GM12878 (cell line): ENCODE measurements around the gene ADORA2B. TPM values are rescaled to one million over a fixed set of nuclear protein-coding genes. Genes with fewer than 3 reads are reported as not detected.

ENCODE experiments used
- BACH1 ChIP-seq: fragments of 450-650 bp; IDR thresholded peaks from 2 replicates; pipeline ENCODE4 v1.6.1; 2017; ENCODE audit warnings: mild to moderate bottlenecking, borderline replicate concordance
- BMI1 ChIP-seq: fragments of 450-650 bp; IDR thresholded peaks from 2 replicates; pipeline ENCODE4 v1.6.1; 2016; ENCODE audit warnings: mild to moderate bottlenecking, moderate library complexity, borderline replicate concordance
- DPF2 ChIP-seq: fragments of 450-650 bp; IDR thresholded peaks from 2 replicates; pipeline ENCODE4 v1.6.1; 2017; ENCODE audit warnings: mild to moderate bottlenecking
- EGR1 ChIP-seq, 2 experiments: IDR thresholded peaks; 1 replicate in 1 of 2; 2 replicates in 1 of 2; pipeline ENCODE4 v1.6.1; 2011 to 2012; ENCODE audit warnings: low read depth in 2 of 2, low read length in 2 of 2, borderline replicate concordance in 1 of 2, mild to moderate bottlenecking in 1 of 2, moderate library complexity in 1 of 2
- EZH2 ChIP-seq: IDR thresholded peaks from 2 replicates; pipeline ENCODE4 v1.6.1; 2012; ENCODE audit warnings: low read depth, mild to moderate bottlenecking, control low read depth, inconsistent platforms, low read length, borderline replicate concordance; ENCODE audit not compliant: control insufficient read depth
- GATAD2B ChIP-seq: fragments of 450-650 bp; conservative IDR thresholded peaks from 2 replicates; pipeline ENCODE4 v1.6.1; 2017; ENCODE audit warnings: low read depth, mild to moderate bottlenecking, moderate library complexity
- HDAC2 ChIP-seq: fragments of 200-600 bp; sonication (generic); IDR thresholded peaks from 2 replicates; pipeline ENCODE4 v1.6.1; 2017
- IKZF1 ChIP-seq: fragments of 450-650 bp; conservative IDR thresholded peaks from 2 replicates; pipeline ENCODE4 v1.6.1; 2017; ENCODE audit warnings: antibody characterized with exemption, mild to moderate bottlenecking
- KLF5 ChIP-seq: fragments of 450-650 bp; IDR thresholded peaks from 2 replicates; pipeline ENCODE4 v1.6.1; 2014; ENCODE audit warnings: mild to moderate bottlenecking; ENCODE audit not compliant: partially characterized antibody
- NBN ChIP-seq: fragments of 450-650 bp; IDR thresholded peaks from 2 replicates; pipeline ENCODE4 v1.6.1; 2016
- NR2F1 ChIP-seq: fragments of 450-650 bp; conservative IDR thresholded peaks from 2 replicates; pipeline ENCODE4 v1.6.1; 2017; ENCODE audit warnings: mild to moderate bottlenecking
- POLR2AphosphoS2 ChIP-seq: IDR thresholded peaks from 2 replicates; pipeline ENCODE4 v1.6.1; 2011; ENCODE audit warnings: low read depth, mild to moderate bottlenecking, low read length, improper control_type of control experiment, moderate library complexity
- RBBP5 ChIP-seq: fragments of 200-600 bp; sonication (generic); conservative IDR thresholded peaks from 2 replicates; pipeline ENCODE4 v1.6.1; 2016
- SIN3A ChIP-seq: IDR thresholded peaks from 2 replicates; pipeline ENCODE4 v1.6.1; 2012; ENCODE audit warnings: low read depth, low read length, improper control_type of control experiment
- SMARCA5 ChIP-seq: fragments of 450-650 bp; IDR thresholded peaks from 2 replicates; pipeline ENCODE4 v1.6.1; 2017; ENCODE audit warnings: mild to moderate bottlenecking
- SPI1 ChIP-seq: IDR thresholded peaks from 2 replicates; pipeline ENCODE4 v1.6.1; 2011; ENCODE audit warnings: low read depth, mild to moderate bottlenecking, low read length, moderate library complexity, borderline replicate concordance; ENCODE audit not compliant: insufficient read depth
- polyA plus RNA-seq, 11 experiments: library from polyadenylated mRNA; depleted of rRNA in 4 of 11; unstranded in 6 of 11; stranded (reverse) in 5 of 11; fragments of >200 nt; fragmentation: Nextera tagmentation in 4 of 11; fragmentation: Illumina TruSeq in 1 of 11; extraction: Ambion mirVana in 4 of 11; extraction: Trizol in 1 of 11; gene quantifications; 1 replicate in 1 of 11; 2 replicates in 10 of 11; pipeline versions ENCODE4 v1.2.1 to v1.2.3, GENCODE V29; 2011 to 2016; ENCODE audit warnings: inconsistent platforms in 2 of 11, missing spikeins in 2 of 11, low read depth in 1 of 11
- total RNA-seq, 4 experiments: library from RNA; depleted of rRNA in 3 of 4; stranded (reverse); fragments of >200 nt in 3 of 4; fragmentation: Illumina TruSeq in 1 of 4; extraction: Trizol in 1 of 4; gene quantifications; 2 replicates each; pipeline versions ENCODE4 v1.2.1 to v1.2.3, GENCODE V29; 2013 to 2021
- TF ChIP-seq, protein P1 (sequence below): fragments of 150-350 bp; IDR thresholded peaks from 2 replicates; pipeline ENCODE4 v1.6.1; 2014; ENCODE audit warnings: mild to moderate bottlenecking, low read depth, low read length
- TF ChIP-seq, protein P2 (sequence below): fragments of 450-650 bp; IDR thresholded peaks from 2 replicates; pipeline ENCODE4 v1.6.1; 2017; ENCODE audit warnings: mild to moderate bottlenecking, moderate library complexity
- TF ChIP-seq, protein P3 (sequence below), 3 experiments: IDR thresholded peaks in 2 of 3; conservative IDR thresholded peaks in 1 of 3; 2 replicates each; pipeline ENCODE4 v1.5.1; 2011; ENCODE audit warnings: low read depth in 3 of 3, low read length in 3 of 3, mild to moderate bottlenecking in 3 of 3, control low read depth in 2 of 3, moderate library complexity in 2 of 3, inconsistent platforms in 1 of 3, mixed read lengths in 1 of 3; ENCODE audit not compliant: control insufficient read depth in 2 of 3, insufficient read depth in 1 of 3; ENCODE audit errors: extremely low read depth in 1 of 3
- TF ChIP-seq, protein P4 (sequence below): fragments of 450-650 bp; conservative IDR thresholded peaks from 2 replicates; pipeline ENCODE4 v1.6.1; 2017; ENCODE audit warnings: mild to moderate bottlenecking, moderate library complexity

ADORA2B gene
- total and polyA plus RNA-seq, 10 of the 15 experiments (the other 5 are each of a cell fraction or from before 2014, with no cell fraction given), result 0.05 to 0.42 (median 0.17) TPM

DNA sequence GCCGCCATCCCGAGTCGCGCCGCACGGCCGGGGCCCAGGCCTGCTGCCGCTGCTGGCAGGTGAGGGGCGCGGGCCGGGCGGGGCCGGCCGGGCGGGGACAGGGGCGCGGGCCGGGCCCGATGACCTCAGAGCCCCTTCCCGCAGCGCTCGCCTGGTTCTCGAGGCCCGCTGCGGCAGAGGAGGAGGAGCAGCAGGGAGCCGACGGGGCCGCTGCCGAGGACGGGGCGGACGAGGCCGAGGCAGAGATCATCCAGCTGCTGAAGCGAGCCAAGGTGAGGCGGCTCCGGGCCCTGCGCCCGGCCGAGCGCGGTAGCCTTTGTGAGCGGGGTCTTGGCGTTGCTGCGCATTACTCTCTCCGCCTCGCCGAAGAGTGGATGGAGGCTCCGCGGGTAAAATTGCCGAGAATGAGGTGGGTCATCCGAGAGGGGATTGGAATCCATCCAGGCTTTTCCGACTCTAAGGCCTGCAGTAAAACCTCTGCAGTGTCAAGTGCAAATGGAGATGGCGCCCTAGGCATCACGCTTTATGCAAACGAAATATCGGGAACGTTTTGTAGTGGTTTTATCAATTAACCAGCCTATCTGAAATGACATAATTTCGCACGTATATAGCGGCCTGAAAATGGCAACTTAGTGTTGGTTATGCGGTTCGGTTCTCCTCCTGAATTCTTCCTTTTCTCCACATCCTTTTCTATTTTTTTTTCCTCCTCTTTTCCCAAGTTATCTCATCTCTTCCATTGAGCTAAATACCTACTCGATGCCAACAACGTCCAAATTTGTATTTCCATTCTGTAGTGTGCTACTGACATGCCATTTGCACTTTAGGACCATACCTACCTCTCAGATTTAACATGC lies 55.3 kb downstream of the ADORA2B start (continued):
- TF ChIP-seq DPF2, result peak; percentile 23; the same call in 1 of the 2 replicates
- TF ChIP-seq, protein P1, sequence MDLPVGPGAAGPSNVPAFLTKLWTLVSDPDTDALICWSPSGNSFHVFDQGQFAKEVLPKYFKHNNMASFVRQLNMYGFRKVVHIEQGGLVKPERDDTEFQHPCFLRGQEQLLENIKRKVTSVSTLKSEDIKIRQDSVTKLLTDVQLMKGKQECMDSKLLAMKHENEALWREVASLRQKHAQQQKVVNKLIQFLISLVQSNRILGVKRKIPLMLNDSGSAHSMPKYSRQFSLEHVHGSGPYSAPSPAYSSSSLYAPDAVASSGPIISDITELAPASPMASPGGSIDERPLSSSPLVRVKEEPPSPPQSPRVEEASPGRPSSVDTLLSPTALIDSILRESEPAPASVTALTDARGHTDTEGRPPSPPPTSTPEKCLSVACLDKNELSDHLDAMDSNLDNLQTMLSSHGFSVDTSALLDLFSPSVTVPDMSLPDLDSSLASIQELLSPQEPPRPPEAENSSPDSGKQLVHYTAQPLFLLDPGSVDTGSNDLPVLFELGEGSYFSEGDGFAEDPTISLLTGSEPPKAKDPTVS, result no peak
- TF ChIP-seq KLF5, result no peak
- TF ChIP-seq HDAC2, result no peak
- TF ChIP-seq EGR1 (IDR thresholded peaks at IDR 0.05; ENCODE audit: borderline replicate concordance in 1 of 2, low read depth in 2 of 2, low read length in 2 of 2), result no peak
- TF ChIP-seq SIN3A, result no peak
- TF ChIP-seq, protein P2, sequence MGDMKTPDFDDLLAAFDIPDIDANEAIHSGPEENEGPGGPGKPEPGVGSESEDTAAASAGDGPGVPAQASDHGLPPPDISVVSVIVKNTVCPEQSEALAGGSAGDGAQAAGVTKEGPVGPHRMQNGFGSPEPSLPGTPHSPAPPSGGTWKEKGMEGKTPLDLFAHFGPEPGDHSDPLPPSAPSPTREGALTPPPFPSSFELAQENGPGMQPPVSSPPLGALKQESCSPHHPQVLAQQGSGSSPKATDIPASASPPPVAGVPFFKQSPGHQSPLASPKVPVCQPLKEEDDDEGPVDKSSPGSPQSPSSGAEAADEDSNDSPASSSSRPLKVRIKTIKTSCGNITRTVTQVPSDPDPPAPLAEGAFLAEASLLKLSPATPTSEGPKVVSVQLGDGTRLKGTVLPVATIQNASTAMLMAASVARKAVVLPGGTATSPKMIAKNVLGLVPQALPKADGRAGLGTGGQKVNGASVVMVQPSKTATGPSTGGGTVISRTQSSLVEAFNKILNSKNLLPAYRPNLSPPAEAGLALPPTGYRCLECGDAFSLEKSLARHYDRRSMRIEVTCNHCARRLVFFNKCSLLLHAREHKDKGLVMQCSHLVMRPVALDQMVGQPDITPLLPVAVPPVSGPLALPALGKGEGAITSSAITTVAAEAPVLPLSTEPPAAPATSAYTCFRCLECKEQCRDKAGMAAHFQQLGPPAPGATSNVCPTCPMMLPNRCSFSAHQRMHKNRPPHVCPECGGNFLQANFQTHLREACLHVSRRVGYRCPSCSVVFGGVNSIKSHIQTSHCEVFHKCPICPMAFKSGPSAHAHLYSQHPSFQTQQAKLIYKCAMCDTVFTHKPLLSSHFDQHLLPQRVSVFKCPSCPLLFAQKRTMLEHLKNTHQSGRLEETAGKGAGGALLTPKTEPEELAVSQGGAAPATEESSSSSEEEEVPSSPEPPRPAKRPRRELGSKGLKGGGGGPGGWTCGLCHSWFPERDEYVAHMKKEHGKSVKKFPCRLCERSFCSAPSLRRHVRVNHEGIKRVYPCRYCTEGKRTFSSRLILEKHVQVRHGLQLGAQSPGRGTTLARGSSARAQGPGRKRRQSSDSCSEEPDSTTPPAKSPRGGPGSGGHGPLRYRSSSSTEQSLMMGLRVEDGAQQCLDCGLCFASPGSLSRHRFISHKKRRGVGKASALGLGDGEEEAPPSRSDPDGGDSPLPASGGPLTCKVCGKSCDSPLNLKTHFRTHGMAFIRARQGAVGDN, result 0 out of 2 replicates have a peak, but pooled peaks have one; percentile 47
- peak; percentile 59; the same call in 1 of the 2 replicates for TF ChIP-seq IKZF1
- TF ChIP-seq SPI1, result no peak
- TF ChIP-seq EZH2, result no peak
- TF ChIP-seq, protein P3, sequence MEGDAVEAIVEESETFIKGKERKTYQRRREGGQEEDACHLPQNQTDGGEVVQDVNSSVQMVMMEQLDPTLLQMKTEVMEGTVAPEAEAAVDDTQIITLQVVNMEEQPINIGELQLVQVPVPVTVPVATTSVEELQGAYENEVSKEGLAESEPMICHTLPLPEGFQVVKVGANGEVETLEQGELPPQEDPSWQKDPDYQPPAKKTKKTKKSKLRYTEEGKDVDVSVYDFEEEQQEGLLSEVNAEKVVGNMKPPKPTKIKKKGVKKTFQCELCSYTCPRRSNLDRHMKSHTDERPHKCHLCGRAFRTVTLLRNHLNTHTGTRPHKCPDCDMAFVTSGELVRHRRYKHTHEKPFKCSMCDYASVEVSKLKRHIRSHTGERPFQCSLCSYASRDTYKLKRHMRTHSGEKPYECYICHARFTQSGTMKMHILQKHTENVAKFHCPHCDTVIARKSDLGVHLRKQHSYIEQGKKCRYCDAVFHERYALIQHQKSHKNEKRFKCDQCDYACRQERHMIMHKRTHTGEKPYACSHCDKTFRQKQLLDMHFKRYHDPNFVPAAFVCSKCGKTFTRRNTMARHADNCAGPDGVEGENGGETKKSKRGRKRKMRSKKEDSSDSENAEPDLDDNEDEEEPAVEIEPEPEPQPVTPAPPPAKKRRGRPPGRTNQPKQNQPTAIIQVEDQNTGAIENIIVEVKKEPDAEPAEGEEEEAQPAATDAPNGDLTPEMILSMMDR (IDR thresholded peaks at IDR 0.05 in 2 of 3, conservative IDR thresholded peaks at IDR 0.05 in 1 of 3; ENCODE audit: control insufficient read depth in 2 of 3, extremely low read depth in 1 of 3, insufficient read depth in 1 of 3, low read depth in 3 of 3, low read length in 3 of 3), result no peak
- TF ChIP-seq, protein P4, sequence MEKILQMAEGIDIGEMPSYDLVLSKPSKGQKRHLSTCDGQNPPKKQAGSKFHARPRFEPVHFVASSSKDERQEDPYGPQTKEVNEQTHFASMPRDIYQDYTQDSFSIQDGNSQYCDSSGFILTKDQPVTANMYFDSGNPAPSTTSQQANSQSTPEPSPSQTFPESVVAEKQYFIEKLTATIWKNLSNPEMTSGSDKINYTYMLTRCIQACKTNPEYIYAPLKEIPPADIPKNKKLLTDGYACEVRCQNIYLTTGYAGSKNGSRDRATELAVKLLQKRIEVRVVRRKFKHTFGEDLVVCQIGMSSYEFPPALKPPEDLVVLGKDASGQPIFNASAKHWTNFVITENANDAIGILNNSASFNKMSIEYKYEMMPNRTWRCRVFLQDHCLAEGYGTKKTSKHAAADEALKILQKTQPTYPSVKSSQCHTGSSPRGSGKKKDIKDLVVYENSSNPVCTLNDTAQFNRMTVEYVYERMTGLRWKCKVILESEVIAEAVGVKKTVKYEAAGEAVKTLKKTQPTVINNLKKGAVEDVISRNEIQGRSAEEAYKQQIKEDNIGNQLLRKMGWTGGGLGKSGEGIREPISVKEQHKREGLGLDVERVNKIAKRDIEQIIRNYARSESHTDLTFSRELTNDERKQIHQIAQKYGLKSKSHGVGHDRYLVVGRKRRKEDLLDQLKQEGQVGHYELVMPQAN, result 0 out of 2 replicates have a peak, but pooled peaks have one; percentile 15
- TF ChIP-seq NR2F1, result no peak
- TF ChIP-seq SMARCA5, result no peak
- no peak for TF ChIP-seq RBBP5
- TF ChIP-seq NBN, result no peak
- no peak for TF ChIP-seq POLR2AphosphoS2
- TF ChIP-seq GATAD2B, result no peak; the same call in 1 of the 2 replicates
- no peak for TF ChIP-seq BACH1
- TF ChIP-seq BMI1, result no peak
